ENCODE measurements around the gene RAPH1.
A peak's percentile ranks its signal among the peaks of the same experiment; 100 is the strongest.
"Not testable (repeated sequence)": the region's sequence is repeated elsewhere in the genome, so short reads cannot be mapped to it uniquely, and the experiment has no call there.

Gene RAPH1

GRCh38 chr2:203544402-203544801, 9.3 kb upstream of the RAPH1 start:
- no peak for DNase-seq (ENCODE audit: low spot score)

DNA sequence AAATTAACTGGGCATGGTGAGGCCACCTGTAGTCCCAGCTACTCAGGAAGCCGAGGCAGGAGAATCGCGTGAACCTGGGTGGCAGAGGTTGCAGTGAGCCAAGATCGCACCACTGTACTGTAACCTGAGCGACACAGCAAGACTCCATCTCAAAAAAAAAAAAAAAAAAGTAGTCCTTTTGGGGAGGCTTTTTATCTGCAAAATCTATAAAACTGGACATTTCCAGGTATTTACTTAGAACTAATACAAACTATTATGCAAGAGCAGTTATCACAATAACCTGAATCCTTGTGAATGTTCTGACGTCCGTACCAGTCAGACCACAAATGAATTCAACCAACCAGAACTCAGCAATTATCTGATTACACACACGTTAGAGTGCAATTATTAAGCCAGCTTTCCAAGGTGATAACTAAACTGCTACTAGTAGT, 8.8 kb upstream of the RAPH1 start:
- no peak for DNase-seq (ENCODE audit: low spot score)

DNA sequence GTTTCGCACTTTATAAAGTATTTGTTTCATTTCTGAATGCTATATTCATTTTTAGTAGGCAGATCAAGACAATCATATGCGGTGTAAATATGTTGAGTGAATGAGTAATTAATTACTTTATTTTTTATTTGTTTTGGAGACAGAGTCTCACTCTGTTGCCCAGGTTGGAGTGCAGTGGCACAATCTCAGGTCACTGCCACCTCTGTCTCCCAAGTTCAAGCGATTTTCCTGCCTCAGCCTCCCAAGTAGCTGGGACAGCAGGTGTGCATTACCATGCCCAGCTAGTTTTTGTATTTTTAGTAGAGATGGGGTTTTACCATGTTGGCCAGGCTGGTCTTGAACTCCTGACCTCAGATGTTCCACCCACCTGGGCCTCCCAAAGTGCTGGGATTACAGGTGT, 5.5 kb upstream of the RAPH1 start:
- DNase-seq (ENCODE audit: low spot score) = not testable (repeated sequence)

GRCh38 chr2:203538237-203538636, 3.1 kb upstream of the RAPH1 start:
- DNase-seq (ENCODE audit: low spot score) = not testable (repeated sequence)

GRCh38 chr2:203536586-203536951, 1.5 kb upstream of the RAPH1 start:
- not testable (repeated sequence) for DNase-seq (ENCODE audit: low spot score)

DNA sequence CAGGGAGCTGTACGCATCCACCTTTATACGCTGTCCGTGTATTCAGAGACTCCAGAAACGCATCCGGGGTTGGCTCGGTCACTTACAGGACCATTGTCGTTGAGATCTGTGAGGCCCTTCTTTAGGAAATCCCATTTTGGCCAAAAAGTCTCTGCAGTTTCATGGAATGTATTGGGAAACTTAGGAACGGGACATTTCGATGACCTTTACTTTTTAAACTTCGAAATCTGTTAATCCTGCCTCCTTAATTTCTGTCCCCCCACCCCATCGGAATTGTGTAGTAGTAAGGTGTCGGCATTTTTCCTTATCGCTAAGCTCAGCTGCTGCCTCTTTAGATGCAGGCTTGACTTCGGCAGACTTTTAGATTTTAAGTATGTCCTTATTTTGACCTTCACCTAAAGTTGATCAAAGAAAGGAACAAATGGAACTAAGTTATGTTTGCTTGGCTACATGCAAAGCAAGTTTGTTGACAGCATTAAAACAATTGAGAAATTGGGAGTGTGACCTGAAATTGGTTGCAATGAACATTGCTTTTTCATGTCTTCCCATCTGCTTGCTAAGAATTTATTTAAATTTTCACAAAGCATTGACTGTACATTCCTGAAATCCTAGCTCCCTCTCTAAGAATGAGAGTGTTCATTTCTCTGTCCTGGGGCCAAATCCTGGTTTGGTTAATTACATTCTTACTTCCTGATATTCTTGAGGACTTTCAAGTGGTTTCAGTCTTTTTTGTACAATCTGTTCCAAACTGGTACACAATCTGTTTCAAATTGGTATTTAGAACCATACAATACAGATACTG, 884 bp upstream of the RAPH1 start:
- no peak for DNase-seq (ENCODE audit: low spot score)

DNA sequence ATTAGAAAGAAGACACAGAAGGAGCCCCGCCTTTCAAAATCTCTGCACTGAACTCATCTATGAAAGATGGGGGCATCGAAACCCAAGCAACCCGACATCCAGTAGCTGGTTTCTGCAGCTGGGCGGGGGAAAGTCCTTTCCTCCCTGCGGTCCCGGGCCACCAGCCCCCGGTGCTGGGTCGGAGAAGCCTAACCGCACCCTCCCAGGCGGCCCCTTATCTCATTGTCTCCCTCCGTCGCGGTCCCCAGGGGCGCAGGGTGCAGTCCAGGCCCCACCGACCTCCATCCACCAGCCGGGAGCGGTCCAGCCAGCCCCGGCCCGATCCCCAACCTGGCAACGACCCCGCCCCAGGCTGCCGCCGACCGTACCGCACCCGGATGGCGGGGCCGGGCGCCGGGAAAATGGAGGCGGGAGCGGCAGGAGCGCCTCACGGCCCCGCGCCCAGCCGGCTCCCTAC, 452 bp downstream of the RAPH1 start:
- DNase-seq (ENCODE audit: low spot score) = peak; percentile 13

DNA sequence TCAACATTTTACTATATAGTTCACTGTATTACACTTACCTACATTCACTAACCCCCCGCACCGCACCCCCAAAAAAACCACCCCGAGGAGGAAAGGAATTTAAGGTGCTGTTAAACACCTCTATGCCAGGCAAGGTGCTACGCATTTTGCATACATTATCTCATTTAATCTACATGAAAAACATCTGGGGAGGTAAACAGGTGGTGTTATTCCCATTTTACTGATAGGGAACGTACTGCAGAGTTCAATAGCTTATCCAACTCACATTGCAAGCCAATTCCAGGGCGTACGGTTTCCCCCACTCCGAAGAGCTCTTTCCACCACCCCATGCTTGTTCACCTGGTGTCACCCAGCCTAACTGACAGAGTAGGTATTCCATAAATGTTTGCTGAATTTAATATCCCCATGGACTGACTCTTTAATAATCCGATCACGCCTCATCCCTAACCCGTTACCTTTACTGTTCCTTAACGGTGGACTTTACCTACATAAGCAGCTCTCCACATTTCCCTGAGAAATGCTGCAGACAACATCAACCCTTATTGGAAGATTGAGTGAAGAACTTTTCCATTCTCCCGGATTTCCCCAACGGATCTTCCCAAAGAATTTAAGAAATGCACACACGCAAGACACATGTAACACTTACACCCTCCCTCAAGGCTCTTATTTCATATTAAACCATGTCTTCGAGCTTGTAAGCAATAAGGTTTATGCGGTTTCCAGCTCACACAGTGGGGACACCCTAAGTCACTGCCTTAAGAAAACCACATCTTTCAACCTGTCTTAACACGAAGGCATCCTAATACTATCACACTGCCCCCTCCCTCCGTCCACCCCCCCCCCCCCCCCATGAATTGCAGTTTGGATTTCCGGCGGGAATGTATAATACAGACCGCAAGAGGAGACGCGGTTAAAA, 1.2 kb downstream of the RAPH1 start:
- peak; percentile 26 for DNase-seq (ENCODE audit: low spot score)

DNA sequence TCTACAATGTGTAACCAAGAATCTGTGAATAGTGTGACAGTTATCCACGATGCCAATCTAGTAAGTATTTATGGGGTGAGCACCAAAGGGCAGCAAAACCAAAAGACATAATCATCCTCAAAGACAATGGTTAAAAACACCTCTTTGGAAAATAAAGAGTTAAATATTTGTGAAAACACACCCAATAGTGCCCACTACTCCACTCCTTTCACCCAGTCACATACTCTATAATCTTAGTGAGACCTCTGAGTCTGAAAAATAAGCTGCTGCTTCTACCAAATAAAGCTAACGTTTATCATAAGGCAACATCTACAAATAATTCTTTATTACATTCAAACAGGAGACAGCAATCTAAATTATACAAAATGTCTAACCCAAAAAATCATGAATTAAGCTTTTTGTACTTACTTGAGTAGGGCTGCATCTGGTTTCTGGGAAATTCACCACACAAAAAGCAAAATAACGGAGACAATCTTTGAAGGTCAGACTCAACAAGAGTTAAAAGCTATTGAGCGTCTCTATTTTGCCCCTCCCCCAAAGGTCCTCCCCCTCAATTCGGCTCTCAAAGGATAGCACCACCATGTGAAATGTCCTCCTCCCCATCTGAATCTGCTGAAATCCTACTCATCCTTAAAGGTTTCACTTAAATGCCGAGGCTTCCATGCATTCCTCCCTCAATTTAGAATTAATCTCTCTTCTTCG, 2.0 kb downstream of the RAPH1 start:
- DNase-seq (ENCODE audit: low spot score) = peak; percentile 11

DNA sequence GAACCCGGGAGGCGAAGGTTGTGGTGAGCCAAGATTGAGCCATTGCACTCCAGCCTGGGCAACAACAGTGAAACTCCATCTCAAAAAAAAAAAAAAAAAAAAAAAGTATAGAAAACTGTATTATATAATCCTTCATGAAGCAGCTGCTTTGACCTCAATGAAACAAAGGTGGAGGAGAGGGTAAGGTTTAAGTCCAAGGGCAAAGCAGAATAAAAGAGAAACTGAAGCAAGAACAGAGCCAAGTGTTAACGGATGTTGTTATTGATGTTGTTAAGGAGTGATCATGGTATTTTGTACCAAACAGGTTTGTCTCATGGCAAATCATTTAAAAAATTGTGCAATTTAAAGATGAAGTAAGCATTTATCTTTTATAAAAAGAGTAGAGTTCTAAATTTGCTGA, 7.4 kb downstream of the RAPH1 start:
- no peak for DNase-seq (ENCODE audit: low spot score)

DNA sequence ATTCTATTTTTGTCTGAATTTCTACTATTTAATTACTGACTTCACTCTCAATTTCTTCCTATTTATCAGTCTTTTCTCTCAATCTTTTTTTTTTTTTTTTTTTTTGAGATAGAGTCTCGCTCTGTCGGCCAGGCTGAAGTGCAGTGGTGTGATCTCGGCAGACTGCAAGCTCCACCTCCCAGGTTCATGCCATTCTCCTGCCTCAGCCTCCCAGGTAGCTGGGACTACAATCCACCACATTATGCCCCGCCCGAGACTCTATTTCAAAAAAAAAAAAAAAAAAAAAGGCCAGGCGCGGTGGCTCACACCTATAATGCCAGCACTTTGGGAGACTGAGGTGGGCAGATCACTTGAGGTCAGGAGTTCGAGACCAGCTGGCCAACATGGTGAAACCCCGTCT, 21.8 kb downstream of the RAPH1 start:
- DNase-seq (ENCODE audit: low spot score) = not testable (repeated sequence)

GRCh38 chr2:203510941-203511305, 24.2 kb downstream of the RAPH1 start:
- no peak for DNase-seq (ENCODE audit: low spot score)

GRCh38 chr2:203510256-203510940, 24.7 kb downstream of the RAPH1 start:
- DNase-seq (ENCODE audit: low spot score) = no peak

DNA sequence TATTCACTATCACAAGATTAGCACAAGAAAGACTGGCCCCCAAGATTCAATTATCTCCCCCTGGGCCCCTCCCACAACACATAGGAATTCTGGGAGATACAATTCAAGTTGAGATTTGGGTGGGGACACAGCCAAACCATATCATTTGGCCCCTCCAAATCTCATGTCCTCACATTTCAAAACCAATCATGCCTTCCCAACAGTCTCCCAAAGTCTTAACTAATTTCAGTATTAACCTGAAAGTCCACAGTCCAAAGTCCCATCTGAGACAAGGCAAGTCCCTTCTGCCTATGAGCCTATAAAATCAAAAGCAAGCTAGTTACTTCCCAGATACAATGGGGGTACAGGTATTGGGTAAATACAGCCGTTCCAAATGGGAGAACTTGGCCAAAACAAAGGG, 31.6 kb downstream of the RAPH1 start:
- DNase-seq (ENCODE audit: low spot score) = not testable (repeated sequence)

DNA sequence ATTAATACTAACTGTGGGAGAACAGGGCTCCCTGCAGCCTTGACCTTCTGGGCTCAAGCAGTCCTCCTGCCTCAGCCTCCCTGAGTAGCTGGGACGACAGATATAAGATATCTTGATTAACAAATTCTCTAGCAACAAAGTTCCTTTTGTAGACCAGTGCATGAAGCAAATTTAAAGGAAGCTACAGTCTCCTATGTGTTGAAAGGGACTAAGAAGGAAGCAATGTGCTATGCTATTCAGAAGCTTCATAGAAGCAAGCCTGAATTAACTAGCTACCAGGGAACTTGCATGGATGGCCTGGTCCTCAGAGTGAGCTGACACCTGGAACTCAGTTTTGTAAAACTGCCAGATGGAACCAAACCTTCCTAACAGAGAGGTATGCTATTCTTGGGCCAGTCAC, 33.2 kb downstream of the RAPH1 start:
- no peak for DNase-seq (ENCODE audit: low spot score)

DNA sequence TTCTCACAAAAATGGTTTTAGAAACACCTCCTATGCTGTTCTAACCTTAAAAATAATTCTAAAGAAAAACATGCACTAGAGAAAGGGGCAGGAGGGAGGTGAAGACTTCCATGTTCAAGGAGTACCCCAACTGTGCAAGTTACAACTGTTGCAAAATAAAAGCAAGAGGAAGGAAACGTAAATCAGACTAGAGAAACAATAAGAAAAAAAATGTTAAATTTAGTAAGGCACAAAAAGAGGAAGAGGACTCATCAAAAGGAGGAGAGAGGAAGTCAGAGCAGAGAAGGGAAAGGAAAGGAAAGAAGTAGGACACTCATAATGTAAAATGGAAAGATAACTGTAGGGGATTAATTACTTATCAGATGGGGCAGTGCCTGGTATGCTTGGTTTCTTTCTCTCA, 34.1 kb downstream of the RAPH1 start:
- DNase-seq (ENCODE audit: low spot score) = no peak

GRCh38 chr2:203500297-203500696, 34.8 kb downstream of the RAPH1 start:
- DNase-seq (ENCODE audit: low spot score) = no peak

GRCh38 chr2:203498161-203498560, 36.9 kb downstream of the RAPH1 start:
- peak; percentile 91 for DNase-seq (ENCODE audit: low spot score)

DNA sequence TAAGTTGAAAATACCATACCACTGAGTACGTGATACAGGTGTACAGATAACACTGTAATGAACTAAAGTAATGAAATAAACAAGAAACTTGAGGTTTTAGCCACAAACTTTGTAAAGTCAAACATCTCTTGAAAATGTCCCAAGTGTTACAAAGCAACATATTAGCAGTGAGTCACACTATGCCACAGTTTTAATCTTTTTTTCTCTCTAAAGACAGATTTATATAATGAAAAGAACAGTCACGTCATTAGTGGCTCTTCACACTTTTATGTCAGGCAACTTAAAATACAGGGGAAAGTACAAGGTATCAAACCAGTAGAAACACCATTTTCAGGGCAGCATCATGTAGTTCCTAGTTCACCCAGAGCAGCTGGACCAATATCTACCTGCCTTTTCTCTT, 42.1 kb downstream of the RAPH1 start:
- no peak for DNase-seq (ENCODE audit: low spot score)

DNA sequence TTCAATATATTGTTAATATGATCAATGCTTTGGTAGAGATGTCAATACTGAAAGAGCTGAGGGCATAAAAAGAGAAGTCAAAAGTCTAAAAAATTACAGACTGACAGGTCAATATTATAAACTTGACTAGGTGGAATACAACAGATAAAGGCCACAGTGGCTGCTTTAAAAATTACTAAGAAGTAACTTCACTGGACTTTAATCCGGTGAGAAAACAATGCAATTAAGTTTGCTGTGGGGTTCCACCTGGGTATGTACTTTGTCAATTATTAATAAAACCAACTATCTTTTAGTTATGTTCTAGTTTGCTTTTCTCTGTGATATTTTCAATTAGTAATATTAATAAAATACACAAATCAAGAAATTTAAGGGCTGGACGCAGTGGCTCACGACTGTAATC, 44.7 kb downstream of the RAPH1 start:
- DNase-seq (ENCODE audit: low spot score) = no peak

DNA sequence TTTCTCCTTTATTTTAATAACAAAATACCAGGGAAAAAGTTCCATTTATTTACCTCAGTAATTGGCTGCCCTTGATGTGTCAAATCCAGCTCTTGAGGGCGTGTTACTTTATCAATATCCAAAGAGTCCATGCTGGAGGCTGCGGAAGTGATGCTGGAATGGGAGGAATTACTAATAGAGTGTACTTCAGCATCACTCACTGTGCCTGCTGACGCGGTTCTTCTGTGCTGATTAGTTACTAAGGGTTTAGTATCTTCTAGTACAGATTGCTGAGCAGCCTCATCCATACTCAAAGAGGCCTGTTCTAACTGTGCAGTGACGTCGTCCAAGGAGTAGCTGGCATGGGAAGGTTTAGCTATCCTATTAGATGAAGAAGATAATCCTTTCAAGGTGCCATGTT, 45.6 kb downstream of the RAPH1 start:
- DNase-seq (ENCODE audit: low spot score) = no peak

Measured in kidney capillary endothelial cell (primary cell).